ENCODE measurements around the gene ZC3H6. TPM values are rescaled to one million over a fixed set of nuclear protein-coding genes. Genes with fewer than 3 reads are reported as not detected.

Gene ZC3H6
- total and polyA plus RNA-seq, 2 of the 13 experiments (the other 11 are each of a cell fraction or from before 2014, with no cell fraction given): 0.71 to 0.93 TPM

- TF ChIP-seq, protein P1, sequence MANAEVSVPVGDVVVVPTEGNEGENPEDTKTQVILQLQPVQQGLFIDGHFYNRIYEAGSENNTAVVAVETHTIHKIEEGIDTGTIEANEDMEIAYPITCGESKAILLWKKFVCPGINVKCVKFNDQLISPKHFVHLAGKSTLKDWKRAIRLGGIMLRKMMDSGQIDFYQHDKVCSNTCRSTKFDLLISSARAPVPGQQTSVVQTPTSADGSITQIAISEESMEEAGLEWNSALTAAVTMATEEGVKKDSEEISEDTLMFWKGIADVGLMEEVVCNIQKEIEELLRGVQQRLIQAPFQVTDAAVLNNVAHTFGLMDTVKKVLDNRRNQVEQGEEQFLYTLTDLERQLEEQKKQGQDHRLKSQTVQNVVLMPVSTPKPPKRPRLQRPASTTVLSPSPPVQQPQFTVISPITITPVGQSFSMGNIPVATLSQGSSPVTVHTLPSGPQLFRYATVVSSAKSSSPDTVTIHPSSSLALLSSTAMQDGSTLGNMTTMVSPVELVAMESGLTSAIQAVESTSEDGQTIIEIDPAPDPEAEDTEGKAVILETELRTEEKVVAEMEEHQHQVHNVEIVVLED (CRISPR knock-in tag; IDR thresholded peaks at IDR 0.05; ENCODE audit: borderline replicate concordance): peak; percentile 59; the same call in 1 of the 2 replicates
- peak; percentile 67; the same call in 1 of the 2 replicates for TF ChIP-seq MTF2 (CRISPR knock-in tag; IDR thresholded peaks at IDR 0.05; ENCODE audit: borderline replicate concordance)
- TF ChIP-seq ZFX (CRISPR knock-in tag; IDR thresholded peaks at IDR 0.05; ENCODE audit: low read depth): peak; percentile 54
- peak; percentile 37; the same call in 1 of the 2 replicates for TF ChIP-seq BHLHE40 (IDR thresholded peaks at IDR 0.05; ENCODE audit: low read length)
- TF ChIP-seq, protein P2, sequence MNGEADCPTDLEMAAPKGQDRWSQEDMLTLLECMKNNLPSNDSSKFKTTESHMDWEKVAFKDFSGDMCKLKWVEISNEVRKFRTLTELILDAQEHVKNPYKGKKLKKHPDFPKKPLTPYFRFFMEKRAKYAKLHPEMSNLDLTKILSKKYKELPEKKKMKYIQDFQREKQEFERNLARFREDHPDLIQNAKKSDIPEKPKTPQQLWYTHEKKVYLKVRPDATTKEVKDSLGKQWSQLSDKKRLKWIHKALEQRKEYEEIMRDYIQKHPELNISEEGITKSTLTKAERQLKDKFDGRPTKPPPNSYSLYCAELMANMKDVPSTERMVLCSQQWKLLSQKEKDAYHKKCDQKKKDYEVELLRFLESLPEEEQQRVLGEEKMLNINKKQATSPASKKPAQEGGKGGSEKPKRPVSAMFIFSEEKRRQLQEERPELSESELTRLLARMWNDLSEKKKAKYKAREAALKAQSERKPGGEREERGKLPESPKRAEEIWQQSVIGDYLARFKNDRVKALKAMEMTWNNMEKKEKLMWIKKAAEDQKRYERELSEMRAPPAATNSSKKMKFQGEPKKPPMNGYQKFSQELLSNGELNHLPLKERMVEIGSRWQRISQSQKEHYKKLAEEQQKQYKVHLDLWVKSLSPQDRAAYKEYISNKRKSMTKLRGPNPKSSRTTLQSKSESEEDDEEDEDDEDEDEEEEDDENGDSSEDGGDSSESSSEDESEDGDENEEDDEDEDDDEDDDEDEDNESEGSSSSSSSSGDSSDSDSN (CRISPR knock-in tag; IDR thresholded peaks at IDR 0.05): peak; percentile 29
- peak; percentile 100 for TF ChIP-seq STAG1 (CRISPR knock-in tag; IDR thresholded peaks at IDR 0.05)
- peak; percentile 68; the same call in 1 of the 2 replicates for TF ChIP-seq ZNF792 (CRISPR knock-in tag; IDR thresholded peaks at IDR 0.05)
- TF ChIP-seq, protein P3, sequence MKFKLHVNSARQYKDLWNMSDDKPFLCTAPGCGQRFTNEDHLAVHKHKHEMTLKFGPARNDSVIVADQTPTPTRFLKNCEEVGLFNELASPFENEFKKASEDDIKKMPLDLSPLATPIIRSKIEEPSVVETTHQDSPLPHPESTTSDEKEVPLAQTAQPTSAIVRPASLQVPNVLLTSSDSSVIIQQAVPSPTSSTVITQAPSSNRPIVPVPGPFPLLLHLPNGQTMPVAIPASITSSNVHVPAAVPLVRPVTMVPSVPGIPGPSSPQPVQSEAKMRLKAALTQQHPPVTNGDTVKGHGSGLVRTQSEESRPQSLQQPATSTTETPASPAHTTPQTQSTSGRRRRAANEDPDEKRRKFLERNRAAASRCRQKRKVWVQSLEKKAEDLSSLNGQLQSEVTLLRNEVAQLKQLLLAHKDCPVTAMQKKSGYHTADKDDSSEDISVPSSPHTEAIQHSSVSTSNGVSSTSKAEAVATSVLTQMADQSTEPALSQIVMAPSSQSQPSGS (CRISPR knock-in tag; IDR thresholded peaks at IDR 0.05): peak; percentile 52; the same call in 1 of the 2 replicates
- TF ChIP-seq KLF16 (CRISPR knock-in tag; IDR thresholded peaks at IDR 0.05): peak in 1 of 2 experiments; percentile 65; a peak in 1 of 4 replicates
- peak; percentile 69; the same call in 1 of the 2 replicates for TF ChIP-seq KAT7 (CRISPR knock-in tag; IDR thresholded peaks at IDR 0.05; ENCODE audit: borderline replicate concordance)
- peak; percentile 23; the same call in 1 of the 2 replicates for TF ChIP-seq ZSCAN29 (CRISPR knock-in tag; conservative IDR thresholded peaks at IDR 0.05)
- no peak for TF ChIP-seq NFIB (CRISPR knock-in tag; IDR thresholded peaks at IDR 0.05; ENCODE audit: borderline replicate concordance)
- peak; percentile 47; the same call in 1 of the 2 replicates for TF ChIP-seq REL (CRISPR knock-in tag; conservative IDR thresholded peaks at IDR 0.05)
- TF ChIP-seq HHEX (CRISPR knock-in tag; IDR thresholded peaks at IDR 0.05): no peak
- TF ChIP-seq SCMH1 (CRISPR knock-in tag; IDR thresholded peaks at IDR 0.05; ENCODE audit: borderline replicate concordance): no peak
- TF ChIP-seq ZNF44 (CRISPR knock-in tag; IDR thresholded peaks at IDR 0.05): peak; percentile 62; the same call in 1 of the 2 replicates
- TF ChIP-seq LCORL (IDR thresholded peaks at IDR 0.05): no peak
- TF ChIP-seq LCORL (CRISPR knock-in tag; IDR thresholded peaks at IDR 0.05): peak; percentile 95
- peak; percentile 29; the same call in 1 of the 2 replicates for TF ChIP-seq ZNF33B (CRISPR knock-in tag; IDR thresholded peaks at IDR 0.05)
- TF ChIP-seq ZNF614 (CRISPR knock-in tag; IDR thresholded peaks at IDR 0.05; ENCODE audit: borderline replicate concordance): peak; percentile 87; the same call in 1 of the 2 replicates
- TF ChIP-seq ZBTB26 (CRISPR knock-in tag; IDR thresholded peaks at IDR 0.05; ENCODE audit: borderline replicate concordance): peak; percentile 40; the same call in 1 of the 2 replicates
- TF ChIP-seq, protein P4, sequence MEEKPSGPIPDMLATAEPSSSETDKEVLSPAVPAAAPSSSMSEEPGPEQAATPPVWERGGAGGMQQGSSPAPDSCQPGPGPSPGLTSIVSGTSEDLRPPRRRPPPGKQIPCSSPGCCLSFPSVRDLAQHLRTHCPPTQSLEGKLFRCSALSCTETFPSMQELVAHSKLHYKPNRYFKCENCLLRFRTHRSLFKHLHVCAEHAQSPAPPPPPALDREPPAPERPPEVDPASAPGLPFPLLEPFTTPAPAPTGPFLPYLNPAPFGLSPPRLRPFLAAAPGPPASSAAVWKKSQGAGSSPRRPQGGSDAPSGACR (CRISPR knock-in tag; IDR thresholded peaks at IDR 0.05): 0 out of 2 replicates have a peak, but pooled peaks have one; percentile 54
These were observed 15.7 kb upstream of the ZC3H6 start (continued) for GRCh38 chr2:112259509-112260294.
